NCI-H187 treated with DMSO at 0.1 percent for 48 hours (cell line): Measurements from ENCODE around the gene RAD23B.

Experiments used
- DNase-seq: peaks from one replicate; lab custom pipeline; 2025; lab: John Stamatoyannopoulos, UW

The RAD23B gene

DNA sequence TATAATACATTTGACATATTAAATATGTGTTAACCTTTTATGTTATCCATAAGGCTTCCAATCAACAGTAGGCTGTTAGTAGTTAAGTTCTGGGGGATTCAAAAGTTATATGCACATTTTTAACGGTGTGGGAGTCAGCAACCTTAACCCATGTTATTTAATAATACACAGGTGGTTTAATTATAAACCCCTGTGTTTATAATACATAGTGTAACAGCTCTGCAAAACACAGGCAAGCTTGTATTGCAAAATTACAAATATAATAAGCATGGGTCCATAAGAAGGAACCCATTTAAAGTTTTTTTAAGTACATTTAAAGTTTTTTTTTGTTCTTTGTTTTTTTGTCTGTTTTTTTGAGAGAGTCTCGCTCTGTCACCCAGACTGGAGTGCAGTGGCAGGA is 14.5 kb upstream of the RAD23B start:
- no peak for DNase-seq

DNA sequence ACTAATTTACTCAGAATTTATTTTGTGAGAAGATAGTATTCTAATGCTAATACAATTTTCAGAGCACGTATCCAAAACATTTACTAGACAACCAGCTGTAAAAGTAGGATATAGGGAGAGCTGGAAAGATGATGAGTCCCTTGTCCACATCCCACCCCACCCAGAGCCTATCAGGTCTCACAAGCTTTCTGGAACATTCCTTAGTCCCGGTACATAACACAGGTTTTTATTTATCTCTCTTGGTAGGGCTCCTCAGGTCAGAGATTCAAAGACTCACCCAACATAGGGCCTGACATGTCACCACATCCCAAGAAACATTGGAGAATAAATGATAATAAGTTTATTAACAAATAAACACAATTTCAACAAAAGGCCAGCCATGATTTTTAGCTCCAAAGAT is 13.8 kb upstream of the RAD23B start:
- no peak for DNase-seq

DNA sequence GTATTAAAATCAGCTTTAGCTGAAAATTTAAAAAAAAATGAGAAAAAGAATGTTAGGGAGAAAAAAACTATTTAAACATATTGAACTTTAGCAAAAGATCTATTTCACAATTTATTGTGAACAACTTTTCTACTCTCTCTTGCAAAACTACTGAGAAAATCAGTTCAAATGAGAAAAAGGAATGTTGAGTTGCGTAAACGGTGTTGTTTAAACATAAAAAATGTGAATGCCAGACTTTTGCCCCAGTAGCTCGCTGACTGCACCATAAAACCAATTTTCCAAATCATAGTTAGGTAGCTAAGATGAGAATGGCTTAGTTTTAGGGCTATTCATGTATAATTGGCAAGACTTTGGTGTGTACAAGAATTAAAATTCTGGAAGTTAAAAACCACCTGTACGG is 13.4 kb upstream of the RAD23B start:
- no peak for DNase-seq

DNA sequence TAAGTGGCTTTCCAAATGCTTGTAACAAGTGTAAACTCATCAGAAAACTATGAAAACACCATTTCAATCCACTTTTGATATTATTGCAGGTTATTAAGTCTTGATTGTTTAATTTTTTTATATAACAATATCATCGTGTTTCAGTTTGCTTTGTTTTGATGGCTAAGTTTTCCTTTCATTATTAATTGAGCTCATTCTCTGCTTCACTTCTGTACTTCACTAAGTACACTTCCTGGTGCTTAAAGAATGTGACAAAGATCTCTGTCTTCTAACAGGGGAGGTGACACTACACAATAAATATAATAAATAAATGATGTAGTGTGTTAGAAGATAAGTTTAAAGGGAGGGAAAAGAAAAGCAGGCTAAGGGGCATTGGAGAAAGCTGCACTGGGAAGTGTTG is 13.0 kb upstream of the RAD23B start:
- DNase-seq = no peak

DNA sequence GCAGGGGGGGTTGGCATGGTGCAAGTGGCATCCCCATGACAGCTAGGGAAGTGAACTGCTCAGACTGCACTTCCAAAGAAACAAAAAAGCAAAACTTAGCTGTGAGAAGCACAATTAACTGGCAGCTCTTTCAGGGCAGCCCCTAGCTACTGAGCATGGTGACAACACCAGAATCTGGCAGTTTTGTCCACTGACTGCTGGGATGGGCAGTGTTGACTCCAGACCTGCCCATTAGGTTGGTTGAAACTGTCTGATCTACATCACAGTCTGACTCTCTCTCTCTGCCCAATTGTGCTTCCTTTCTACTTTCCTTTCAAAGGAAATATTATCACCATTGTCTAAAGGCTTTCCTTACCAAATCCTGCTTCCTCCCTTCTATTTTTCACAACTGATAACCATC is 12.5 kb upstream of the RAD23B start:
- DNase-seq = no peak

DNA sequence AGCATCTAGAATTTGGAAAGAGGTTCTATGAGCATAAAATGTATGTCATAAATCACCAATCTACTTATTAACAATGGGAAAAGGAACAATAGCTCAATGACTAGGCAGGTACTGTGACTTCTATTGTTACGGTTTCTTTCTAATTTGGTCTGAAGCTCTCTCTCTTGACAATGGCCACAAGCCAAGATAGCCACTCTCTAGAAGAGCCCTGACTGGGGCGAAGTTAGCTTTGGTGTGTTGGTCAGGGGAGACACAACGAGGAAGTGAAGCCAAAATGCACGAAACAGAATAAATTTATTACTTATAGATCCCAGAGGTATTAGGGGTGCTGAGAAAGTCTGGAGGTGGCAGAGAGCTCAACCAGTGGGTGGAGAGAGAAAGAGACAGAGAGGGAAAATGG is 9.4 kb upstream of the RAD23B start:
- no peak for DNase-seq

DNA sequence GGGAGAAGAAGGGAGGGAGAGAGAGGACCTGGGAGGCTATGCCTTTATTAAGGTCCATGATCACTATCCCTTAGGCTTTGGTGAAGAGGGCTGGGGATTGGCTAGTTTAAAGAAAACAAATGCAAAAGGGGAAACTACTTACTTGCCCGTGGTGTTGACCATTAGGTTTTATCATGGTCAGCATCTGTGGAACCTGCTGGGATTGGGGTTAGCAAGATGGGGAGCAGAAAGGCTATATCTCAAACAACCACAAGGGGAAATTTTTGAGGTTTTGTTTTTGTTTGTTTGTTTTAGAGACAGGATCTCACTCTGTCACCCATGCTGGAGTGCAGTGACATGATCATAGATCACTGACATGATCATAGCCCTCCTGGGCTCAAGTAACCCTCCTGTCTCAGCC is 9.0 kb upstream of the RAD23B start:
- no peak for DNase-seq

DNA sequence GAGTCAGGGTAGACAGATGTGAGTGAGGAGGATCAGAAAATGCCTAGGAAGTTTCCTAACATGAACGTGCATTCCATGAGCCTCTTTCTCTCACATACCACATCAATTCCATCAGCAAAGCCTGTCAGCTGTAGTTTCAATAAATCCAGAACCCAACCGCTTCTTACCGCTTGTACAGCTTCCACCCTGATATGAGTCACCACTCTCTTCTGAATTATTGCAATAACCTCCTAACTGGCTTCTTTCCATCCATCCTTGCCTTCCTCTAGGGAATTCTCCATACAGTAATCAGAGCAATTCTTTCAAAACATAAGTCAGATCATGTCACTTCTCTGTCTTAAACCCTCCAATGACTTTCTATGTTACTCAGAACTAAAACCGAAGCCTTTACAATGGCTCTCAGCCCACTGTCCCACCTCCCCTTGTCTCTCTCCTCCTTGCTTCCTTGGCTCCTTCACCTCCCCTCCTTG is 8.1 kb upstream of the RAD23B start:
- DNase-seq = no peak

DNA sequence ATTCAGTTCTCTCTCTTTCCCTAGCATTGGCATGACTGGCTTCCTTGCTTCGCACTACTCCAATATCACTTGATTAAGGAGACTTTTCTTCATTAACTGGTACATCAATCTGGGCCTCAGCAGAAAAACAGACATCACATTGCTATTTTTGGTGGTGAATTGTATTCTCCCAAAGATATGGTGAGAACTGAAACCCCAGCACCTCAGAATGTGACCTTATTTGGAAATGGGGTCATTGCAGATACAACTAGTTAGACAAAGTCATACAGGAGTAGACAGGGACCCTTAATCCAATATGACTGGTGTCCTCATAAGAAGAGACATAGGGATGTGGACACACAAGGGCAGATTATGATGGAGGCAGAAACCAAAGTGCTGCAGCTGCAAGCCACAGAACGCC is 7.5 kb upstream of the RAD23B start:
- no peak for DNase-seq

DNA sequence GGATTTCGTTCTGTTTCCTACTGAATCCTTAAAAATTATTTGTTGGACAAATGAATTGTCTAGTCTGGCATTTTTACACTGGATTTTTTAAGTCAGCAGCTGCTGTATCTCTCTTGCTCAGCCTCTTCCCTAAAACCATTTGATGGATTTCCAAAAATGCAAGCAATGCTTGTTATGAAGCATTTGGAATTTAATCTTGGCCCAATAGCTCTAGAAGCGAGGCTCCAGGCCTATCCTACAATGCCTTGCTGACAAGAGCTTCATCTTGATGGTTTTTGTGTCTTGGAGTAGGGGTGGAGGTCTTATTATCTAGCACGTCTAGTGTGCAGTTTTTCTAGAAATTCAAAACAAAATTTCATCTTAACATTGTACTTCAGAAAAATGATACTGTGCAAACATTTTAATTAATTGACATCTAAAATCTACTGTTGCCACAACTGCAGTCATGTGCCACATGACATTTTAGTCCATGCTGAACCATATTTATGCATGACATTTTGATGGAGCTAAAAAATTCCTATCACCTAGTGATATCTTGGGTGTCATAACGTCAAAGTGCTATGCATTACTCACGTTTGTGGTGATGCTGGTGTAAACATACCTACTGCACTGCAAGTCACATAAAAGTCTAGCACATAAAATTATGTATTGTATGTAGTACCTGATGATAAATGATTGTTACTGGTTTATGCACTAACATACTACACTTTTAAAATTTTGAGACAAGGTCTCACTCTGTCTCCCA is 5.9 kb upstream of the RAD23B start:
- no peak for DNase-seq

DNA sequence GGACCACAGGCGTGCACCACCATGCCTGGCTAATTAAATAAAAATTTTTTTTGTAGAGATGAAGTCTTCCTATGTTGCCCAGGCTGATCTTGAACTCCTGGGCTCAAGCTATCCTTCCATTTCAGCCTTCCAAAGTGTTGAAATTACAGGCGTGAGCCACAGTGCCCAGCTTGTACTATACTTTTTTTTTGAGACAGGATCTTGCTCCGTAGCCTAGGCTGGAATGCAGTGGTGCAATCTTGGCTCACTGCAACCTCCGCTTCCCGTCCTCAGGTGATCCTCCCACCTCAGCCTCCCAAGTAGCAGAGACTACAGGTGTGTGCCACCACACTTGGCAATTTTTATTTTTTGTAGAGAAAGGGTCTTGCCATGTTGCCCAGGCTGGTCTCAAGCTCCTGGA is 5.3 kb upstream of the RAD23B start:
- no peak for DNase-seq

DNA sequence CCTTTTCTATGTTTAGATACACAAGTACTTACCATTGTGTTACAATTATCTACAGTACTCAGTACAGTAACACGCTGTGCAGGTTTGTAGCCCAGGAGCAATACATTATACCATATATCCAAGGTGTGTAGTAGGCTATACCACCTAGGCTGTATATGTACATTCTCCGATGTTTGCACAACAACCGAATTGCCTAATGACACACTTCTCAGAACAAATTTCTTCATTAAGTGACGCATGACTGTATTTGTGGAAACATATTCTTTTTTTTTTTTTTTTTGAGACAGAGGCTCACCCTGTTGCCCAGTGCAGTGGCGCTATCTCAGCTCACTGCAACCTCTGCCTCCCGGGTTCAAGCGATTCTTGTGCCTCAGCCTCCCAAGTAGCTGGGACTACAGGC is 4.0 kb upstream of the RAD23B start:
- no peak for DNase-seq

DNA sequence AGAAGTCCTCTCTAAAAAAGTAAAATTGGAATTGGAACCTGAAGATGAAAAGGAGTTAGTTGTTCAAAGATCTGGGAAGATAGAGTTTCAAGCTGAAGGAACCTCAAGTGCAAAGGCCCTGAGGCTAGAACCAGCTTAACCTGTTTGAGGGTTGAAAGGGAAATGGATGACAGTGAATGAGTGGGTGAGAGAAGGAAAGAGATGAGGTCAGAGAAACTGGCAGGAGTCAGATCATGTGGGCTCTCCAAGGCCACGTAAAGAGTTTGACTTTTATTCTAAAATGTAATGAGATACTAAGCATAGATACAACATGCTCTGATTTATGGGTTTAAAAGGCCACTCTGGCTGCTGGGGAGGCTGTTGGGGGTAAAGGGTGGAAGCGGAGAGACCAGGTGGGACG is 2.5 kb upstream of the RAD23B start:
- no peak for DNase-seq

DNA sequence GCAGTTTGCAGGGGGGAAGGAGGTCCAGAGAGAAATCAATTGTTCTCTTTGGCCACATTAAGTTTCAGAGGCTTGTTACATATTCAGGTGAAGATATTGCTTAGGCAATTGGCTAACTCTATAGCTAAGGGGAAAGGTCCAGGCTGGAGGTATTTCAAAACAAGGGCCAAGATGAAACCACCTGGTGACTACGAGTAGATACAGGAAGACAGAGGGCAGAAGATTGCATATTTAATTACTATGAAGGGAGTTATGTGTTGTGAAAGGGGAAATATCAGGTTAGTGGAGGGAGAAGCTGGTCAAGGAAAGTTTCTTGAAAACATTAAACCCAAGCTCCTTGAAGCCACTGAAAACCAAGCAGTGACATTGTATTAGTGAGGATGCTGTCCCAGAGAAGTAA is 1.9 kb upstream of the RAD23B start:
- DNase-seq = no peak

DNA sequence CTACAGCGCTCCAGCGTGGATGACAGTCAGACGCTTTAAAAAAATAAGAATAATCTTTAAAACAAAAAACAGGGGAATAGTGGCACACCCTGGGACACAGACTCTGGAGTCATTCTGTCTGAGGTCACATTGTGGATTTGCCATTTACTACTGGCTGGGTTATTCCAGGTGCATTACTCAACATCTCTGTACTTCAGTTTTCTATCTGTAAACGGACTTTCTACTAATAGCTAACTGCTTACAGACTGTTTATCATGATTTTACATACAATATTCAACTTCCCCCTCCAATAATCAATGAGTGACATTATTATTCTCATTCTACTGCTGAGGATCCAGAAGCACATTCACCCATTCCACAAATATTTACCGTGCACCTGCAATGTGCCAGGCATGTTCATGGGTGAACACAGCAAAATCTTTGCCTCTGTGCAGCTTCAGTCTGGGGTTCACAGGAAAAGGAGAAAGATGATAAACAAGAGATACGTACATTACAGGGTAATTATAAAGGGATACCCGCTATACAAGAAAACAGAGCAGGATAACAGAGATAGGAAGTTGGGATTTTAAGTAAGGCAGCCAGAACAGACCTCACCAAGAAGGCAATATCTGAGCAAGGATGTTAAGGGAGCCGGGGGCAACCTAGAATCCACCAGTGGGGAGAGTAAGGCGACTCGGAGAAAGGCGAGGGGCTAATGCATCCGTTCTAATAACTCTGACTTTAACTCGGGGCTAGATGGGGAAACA is 984 bp upstream of the RAD23B start:
- no peak for DNase-seq

DNA sequence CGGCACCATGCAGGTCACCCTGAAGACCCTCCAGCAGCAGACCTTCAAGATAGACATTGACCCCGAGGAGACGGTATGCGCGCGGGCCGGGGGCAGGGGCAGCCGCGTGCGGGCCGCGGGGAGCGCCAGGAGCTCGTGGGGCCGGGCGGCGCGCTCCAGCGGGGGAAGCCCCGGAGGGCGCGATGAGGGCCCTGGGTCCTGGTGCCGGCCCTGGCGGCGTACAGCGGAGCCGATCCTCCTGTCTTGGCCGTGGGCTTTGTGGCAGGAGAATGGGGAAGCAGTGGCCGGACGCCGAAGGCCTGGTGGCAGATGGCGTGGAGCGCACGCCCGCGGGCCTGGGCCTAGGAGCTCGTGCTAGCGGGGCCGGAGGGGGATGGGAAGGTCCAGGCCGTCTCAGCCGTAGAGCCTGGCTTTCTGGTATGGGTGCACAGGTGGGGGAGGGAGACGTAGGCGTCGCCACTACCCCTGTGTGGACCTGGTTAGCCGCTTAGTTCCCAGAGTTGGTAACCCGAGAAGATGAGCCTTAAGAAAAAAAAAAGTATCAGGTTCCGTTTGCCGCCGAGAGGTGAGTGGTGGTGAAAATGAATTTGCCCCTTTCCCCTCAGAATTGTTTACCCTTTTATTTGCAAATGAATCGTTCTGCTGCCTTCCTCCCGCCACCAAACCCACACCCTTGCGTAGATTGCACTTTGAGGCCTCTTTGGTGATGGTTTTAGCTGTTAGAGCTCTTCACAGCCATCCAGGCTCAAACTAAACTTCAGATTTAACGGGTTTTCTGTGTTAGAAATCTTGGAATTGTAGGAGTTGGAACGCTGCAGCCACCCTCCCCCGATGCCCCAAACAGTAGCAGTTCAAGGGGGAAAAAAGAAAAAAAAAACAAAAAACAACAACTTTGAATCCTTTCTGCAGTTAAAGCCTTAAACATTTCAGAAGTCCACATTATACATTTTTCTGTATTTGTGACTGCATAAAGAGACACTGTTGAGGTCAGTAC is 841 bp downstream of the RAD23B start:
- peak; percentile 30 for DNase-seq

DNA sequence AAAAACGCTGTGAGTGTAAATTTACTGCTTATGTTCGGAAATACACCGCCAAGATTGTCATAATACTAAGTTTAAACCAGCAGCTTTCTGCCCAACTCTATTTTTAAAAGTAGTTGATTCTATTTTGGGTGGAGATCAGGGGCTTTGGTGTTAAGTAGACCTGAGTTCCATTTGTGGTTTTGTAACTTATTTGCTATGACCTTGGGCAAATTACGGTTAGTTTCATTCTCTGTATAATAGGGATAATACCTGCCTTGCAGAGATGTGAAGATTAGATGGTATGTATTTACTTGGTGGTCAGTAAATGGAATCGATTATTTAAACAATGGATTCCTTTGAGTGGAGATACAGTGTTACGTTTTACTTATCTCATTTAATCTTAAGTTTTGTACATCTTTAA is 1.6 kb downstream of the RAD23B start:
- no peak for DNase-seq

DNA sequence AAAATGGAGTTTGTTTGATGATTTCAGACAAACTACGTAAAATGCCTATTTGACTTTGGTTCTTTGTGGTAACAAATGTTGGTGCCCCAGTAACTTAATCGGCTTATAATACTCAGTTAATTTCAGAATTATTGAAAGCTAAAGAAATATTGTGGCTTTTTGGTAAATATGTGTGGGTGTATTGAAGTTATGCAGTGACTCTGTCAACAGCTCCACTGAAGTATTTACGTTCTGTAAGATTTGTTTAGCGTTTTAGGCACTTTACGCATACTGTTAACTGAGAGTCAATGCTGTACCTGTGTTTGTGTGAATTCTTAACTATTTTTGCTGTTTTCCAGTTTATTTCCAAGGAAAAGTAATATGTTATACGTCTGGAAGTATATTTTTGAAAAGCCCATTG is 2.2 kb downstream of the RAD23B start:
- DNase-seq = no peak

DNA sequence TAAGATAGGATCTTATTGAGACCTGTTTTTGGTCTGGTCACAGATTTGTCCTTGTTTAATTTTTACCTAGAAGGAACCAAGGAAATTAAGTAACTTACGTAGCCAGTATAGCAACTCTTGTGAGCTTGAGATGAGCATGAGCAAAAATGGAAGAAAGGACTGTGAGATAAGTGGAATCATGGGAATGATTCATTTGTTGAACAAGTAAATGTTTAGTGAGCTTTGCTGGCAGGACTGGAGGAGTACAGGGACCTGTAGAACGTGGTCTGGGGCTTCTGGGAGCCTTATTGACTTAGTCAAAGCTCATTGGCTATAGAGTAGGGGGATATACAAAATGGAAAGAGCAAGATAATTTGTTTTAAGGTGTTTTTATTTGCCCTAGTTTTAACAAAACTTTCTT is 3.0 kb downstream of the RAD23B start:
- no peak for DNase-seq

DNA sequence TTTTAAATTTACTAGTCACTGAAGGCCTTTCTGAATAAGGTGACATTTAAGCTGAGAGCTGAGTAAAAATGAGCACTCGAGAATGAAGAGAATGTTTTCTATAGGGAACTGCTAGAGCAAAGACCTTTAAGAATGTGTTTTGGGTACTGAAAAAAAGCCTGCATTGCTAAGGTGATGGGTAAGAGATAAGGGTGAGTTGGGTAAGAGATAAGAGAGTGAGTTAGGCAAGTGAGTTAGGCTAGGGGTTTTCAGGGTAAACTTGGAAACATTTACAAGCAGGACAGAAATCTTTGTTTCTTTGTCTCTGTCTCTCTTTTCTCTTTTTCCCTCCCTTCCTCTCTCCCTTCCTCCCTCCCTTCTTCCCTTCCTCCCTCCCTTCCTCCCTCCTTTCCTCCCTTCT is 5.6 kb downstream of the RAD23B start:
- DNase-seq = no peak

DNA sequence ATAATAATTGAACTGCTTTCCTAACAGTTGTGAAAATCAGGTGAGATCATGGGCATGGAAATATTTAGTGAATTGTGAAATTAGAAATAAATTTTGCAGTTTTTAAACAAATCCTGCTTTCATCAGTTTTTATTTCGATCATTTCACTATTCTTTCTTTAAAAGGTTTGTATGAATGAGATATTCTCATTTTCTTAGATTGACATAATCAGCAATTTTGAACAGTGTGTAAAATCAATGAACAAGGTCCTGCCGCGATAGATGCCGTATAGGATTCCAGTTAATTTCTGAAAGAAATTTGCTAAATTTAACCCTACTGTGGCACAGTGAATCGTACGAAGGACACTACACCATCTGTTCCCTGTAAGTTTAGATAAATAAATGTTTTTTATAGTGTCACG is 7.5 kb downstream of the RAD23B start:
- DNase-seq = no peak

DNA sequence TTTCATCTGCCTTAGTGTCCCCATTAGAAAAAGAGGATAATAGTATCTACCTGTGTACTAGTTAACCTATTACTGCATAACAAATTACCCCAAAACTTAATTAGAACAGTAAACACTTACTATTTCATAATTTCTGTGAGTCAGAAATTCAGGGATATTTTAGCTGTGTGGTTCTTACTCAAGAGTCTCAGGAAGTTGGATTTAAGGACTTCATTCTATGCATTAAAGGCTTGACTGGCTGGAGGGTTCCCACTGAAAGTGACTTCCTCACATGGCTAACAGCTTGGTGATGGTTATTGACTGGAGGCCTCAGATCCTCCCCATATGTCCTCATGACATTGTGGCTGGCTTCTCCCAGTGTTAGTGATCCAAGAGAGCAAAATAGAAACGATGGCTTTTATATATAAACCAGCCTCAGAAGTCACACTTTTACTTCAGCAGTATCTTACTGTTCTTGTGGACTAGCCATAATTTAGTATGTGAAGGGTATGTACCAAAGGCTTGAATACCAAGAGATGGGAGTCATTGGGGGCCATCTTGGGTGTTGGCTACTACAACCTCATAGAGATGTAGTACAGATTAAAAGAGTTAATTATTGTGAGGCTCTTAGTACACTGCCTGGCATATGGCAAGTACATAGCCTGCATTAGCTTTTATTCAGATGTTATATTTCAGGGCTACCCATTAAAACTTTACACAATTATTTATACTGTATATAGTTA is 9.9 kb downstream of the RAD23B start:
- DNase-seq = no peak
